Measurements from ENCODE around the gene SNTG2. TPM values are rescaled to one million over a fixed set of nuclear protein-coding genes. Genes with fewer than 3 reads are reported as not detected.

SNTG2 gene
- 1 to 10 TPM; 3.3 to 7.4 (median 4.5) TPM for total RNA-seq

DNA sequence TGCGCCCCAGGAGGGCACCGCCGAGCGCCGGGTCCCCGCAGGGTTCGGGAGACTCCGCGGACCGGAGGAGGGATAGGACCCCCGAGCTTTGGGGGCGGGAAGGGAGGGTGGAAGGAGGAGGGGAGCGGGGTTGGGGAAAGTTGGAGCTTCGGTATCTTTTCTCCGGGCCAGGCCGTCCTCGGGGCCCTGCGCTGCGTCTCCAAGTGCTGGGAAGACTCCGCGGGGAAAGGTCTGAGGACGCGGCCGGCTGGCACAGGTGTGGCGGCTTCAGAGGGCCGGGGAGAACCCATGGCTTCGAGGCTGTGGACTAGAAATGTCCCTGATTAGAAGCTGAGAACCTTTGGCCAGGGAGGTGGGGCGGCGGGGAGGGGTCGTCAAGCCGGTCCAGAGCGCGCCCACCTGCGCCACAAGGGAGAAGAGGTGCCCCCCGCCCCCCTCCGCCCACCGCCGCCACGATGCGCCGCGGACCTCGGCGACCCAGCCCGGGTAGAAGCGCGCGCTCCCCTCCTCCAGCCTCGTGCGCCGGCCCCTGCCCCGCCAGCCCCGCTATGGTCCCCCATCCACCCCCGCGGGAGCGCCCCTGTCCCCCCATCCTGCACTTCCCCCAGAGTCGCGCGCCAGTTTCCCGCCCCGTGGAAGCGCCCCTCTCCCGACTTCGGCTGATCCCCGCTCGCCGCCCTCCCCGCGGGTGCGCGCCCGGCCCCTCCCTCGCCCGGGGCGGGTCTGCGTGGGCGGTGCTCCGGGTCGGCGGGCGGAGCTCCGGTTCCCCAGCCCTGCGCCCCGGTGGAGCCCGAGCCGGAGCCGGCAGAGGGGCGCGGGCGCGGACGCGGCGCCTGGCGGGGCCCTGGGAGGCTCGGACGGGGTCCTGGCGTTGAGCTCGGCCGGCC lies at the start of gene SNTG2:
SNTG2 (plus strand) TSS at position 770 of the 887 bp plus-strand sequence. CDS start 148 bp downstream, outside the sequence.
- 2% methylated on average over 12 of the region's 100 CpGs for WGBS
- peaks cover 15 to 22% (median 20%) of the 10 kb centered on the region in 4 donors for H3K4me1 ChIP-seq
- H3K36me3 ChIP-seq, result no peaks in the 10 kb centered on the region
- intact Hi-C loops (cut with DNase I), result loop anchor here (10.0 kb wide), 1 partner anchor 594 kb away; no protein-coding TSS in a partner anchor
- H3K4me3 ChIP-seq, result peak within 1 kb of the TSS; percentile 52 to 67 (median 60)
- peaks cover 0 to 78% (median 12%) of the 10 kb centered on the region in 4 donors for H3K27me3 ChIP-seq
- TF ChIP-seq POLR2AphosphoS5 (IDR thresholded peaks at IDR 0.05) (peak in 1 of 2 donors; percentile 32), CTCF (IDR thresholded peaks at IDR 0.05) (no peak)
- H3K9me3 ChIP-seq, result peaks cover 0 to under 1% (median 0%) of the 10 kb centered on the region in 4 donors
- H3K27ac ChIP-seq (replicated peaks in 1 of 4), result peak within 1 kb of the TSS in 3 of 4 donors; percentile 38 to 65 (median 51)
- DNase-seq (ENCODE audit: extremely low spot score), result peak; percentile 53

DNA sequence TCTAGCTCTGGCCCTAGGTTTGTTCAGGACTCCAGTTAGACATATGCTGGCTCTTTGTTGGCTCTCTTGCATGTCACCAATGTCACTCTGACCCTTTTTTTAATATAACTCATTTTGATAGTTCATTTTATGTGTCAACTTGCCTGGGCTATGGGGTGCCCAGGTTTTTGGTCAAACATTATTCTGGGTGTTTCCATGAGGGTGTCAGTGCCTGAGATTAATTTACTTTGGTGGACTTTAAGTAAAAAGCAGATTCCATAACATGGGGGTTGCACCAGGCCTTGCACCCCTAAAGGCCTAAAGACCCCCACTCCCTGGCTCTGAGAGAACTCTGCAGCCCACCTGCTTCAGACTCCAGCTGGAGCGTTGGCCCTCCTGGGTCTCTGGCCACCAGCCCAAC lies 48.1 kb upstream of the SNTG2 start:
- TF ChIP-seq POLR2A (IDR thresholded peaks at IDR 0.05; ENCODE audit: low read depth), result no peak
- TF ChIP-seq EP300 (IDR thresholded peaks at IDR 0.05), result no peak
- TF ChIP-seq POLR2AphosphoS5 (IDR thresholded peaks at IDR 0.05), result no peak
- TF ChIP-seq CTCF (IDR thresholded peaks at IDR 0.05), result no peak
- intact Hi-C loops (cut with DNase I), result no loop called here
- Histone ChIP-seq H3K9me3 (peaks cover 0 to 11% (median 3%) of the 10 kb centered on the region in 4 donors), H3K36me3 (no peaks in the 10 kb centered on the region), H3K27ac (replicated peaks in 1 of 4) (no peak overlapping the region), H3K4me3 (no peak overlapping the region), H3K27me3 (peaks cover 0 to 20% (median 0%) of the 10 kb centered on the region in 4 donors), H3K4me1 (no peaks in the 10 kb centered on the region)
- 70% methylated on average over 1 of the region's 1 CpG for WGBS
- no peak for DNase-seq (ENCODE audit: extremely low spot score)

DNA sequence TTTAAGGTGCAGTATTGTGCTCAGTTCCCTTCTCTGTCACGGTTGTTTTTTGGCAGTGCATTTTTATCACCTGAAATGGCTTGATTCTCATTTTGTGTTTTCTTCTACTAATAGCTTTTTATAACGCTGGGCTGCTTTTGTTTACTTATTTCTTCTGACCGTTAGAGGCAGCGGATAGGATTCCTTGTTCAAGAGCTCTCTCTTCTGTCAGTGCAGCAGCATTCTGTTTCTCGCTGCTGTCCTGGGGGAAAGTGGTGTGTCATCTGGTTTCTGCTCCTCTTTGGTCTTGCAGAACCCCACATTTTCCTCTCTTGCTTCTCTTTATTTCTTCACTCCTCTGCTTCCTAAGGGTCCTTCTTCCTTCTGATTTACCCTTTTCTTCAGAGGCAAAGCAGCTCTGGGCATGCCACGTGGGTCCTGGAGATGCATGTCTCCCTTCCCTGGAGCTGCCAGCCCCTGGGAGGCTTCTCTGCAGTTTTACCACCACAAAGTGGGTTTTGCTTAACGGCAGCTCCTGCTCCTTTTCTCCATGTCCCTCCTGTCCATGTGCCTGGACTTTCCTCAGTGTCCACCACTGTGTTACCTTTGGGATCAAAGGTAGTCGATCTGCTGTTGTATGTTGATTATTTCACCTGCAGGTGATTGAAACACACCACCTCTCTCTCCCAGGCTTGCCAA lies 47.3 kb upstream of the SNTG2 start:
- peaks cover 0 to 20% (median 0%) of the 10 kb centered on the region in 4 donors for H3K27me3 ChIP-seq
- intact Hi-C loops (cut with DNase I), result no loop called here
- H3K4me3 ChIP-seq, result no peak overlapping the region
- H3K27ac ChIP-seq (replicated peaks in 1 of 4), result no peak overlapping the region
- DNase-seq (ENCODE audit: extremely low spot score), result no peak
- H3K9me3 ChIP-seq, result peaks cover 0 to 11% (median 3%) of the 10 kb centered on the region in 4 donors
- H3K36me3 ChIP-seq, result no peaks in the 10 kb centered on the region
- 36% methylated on average over 8 of the region's 8 CpGs for WGBS
- TF ChIP-seq CTCF (IDR thresholded peaks at IDR 0.05) (no peak), POLR2AphosphoS5 (IDR thresholded peaks at IDR 0.05) (no peak), EP300 (IDR thresholded peaks at IDR 0.05) (no peak), POLR2A (IDR thresholded peaks at IDR 0.05; ENCODE audit: low read depth) (no peak)
- H3K4me1 ChIP-seq, result no peaks in the 10 kb centered on the region

- 69% methylated on average over 12 of the region's 12 CpGs for WGBS
- no peak for DNase-seq (ENCODE audit: extremely low spot score)
Observed at GRCh38 chr2:904246-905024, 46.2 kb upstream of the SNTG2 start.

More at GRCh38 chr2:904246-905024, 46.2 kb upstream of the SNTG2 start:
- H3K9me3 ChIP-seq, result peaks cover 0 to 11% (median 3%) of the 10 kb centered on the region in 4 donors
- H3K36me3 ChIP-seq, result no peaks in the 10 kb centered on the region
- H3K4me1 ChIP-seq, result no peaks in the 10 kb centered on the region
- TF ChIP-seq POLR2AphosphoS5 (IDR thresholded peaks at IDR 0.05), result no peak
- TF ChIP-seq POLR2A (IDR thresholded peaks at IDR 0.05; ENCODE audit: low read depth), result no peak
- TF ChIP-seq CTCF (IDR thresholded peaks at IDR 0.05), result no peak
- TF ChIP-seq EP300 (IDR thresholded peaks at IDR 0.05), result no peak
- peaks cover 0 to 20% (median 0%) of the 10 kb centered on the region in 4 donors for H3K27me3 ChIP-seq
- intact Hi-C loops (cut with DNase I), result no loop called here
- H3K4me3 ChIP-seq, result no peak overlapping the region
- H3K27ac ChIP-seq (replicated peaks in 1 of 4), result no peak overlapping the region

All from esophagus muscularis mucosa (tissue), 4 donors.